SW480 (cell line): ENCODE results near the gene PTGES2.
"Not testable (repeated sequence)": the region's sequence is repeated elsewhere in the genome, so short reads cannot be mapped to it uniquely, and the experiment has no call there.

Experiments
- DNase-seq: peaks from one replicate; pipeline ENCODE4 v3.0.0-alpha.2; 2016; ENCODE audit warnings: low spot score

The PTGES2 gene

GRCh38 chr9:128087262-128087661 lies 40.3 kb downstream of the PTGES2 start:
- DNase-seq: no peak

- no peak for DNase-seq
Measured at GRCh38 chr9:128085943-128086342, 41.6 kb downstream of the PTGES2 start.

DNA sequence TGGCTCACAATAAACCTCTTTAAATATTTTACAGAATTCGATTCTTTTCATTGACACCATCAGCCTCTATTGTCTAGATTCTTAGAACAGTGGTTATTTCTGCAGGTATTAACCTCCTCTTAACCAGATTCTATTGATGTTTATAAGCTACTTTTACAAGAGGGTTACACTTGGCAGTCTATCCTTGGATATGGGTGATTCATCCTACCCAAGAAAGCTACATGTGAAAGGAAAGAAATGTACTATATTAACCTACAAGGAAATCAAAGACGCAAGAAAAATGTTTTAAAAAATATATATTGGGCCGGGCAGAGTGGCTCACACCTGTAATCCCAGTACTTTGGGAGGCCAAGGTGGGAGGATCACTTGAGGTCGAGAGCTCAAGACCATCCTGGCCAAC lies 42.8 kb downstream of the PTGES2 start:
- no peak for DNase-seq

- DNase-seq: peak; percentile 86
Measured at GRCh38 chr9:128082151-128082550, 45.4 kb downstream of the PTGES2 start.

- no peak for DNase-seq
Measured at GRCh38 chr9:128081056-128081455, 46.5 kb downstream of the PTGES2 start.

DNA sequence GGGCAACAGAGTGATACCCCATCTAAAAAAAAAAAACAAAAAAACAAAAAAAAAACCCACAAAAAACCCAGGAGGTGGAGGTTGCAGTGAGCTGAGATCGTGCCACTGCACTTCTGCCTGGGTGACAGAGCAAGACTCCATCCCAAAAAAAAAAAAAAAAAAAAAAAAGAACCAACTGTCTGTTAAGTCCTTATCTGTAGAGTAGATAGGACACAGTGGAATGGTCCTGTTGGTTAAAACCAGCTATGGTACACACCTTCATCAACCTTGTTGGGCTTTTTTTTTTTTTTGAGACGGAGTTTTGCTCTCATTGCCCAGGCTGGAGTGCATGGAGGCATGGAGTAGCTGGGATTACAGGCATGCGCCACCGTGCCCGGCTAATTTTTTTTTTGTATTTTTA lies 47.3 kb downstream of the PTGES2 start:
- DNase-seq: no peak

GRCh38 chr9:128078504-128079434 lies 48.8 kb downstream of the PTGES2 start:
- peak; percentile 42 for DNase-seq

- no peak for DNase-seq
Measured at GRCh38 chr9:128077847-128078503, 49.6 kb downstream of the PTGES2 start.

DNA sequence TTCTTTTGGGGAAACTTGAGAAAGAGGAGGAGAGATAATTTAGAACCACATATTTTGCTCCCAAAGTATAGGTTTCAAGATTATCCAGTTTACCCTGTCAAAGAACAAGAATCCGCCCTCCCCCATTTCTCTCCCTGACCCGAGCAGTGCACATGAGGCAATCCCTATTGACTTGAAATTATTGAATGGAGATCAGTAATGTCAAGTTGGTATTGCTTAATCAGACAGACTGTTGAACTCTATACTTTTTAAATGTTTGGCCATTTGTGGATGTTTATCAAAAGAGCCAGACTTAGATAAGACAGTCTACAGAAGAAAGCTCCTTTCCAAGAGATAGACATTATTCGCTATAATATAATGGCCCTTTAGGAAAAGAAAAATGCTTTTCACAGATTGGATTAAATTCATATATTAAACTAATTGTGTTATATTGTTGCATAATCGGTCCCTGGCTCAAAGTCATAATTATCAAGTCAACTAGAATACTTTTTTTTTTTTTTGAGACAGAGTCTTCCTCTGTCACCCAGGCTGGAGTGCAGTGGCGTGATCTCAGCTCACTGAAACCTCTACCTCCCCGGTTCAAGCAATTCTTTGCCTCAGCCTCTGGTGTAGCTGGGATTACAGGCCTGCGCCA lies 54.2 kb downstream of the PTGES2 start:
- no peak for DNase-seq

DNA sequence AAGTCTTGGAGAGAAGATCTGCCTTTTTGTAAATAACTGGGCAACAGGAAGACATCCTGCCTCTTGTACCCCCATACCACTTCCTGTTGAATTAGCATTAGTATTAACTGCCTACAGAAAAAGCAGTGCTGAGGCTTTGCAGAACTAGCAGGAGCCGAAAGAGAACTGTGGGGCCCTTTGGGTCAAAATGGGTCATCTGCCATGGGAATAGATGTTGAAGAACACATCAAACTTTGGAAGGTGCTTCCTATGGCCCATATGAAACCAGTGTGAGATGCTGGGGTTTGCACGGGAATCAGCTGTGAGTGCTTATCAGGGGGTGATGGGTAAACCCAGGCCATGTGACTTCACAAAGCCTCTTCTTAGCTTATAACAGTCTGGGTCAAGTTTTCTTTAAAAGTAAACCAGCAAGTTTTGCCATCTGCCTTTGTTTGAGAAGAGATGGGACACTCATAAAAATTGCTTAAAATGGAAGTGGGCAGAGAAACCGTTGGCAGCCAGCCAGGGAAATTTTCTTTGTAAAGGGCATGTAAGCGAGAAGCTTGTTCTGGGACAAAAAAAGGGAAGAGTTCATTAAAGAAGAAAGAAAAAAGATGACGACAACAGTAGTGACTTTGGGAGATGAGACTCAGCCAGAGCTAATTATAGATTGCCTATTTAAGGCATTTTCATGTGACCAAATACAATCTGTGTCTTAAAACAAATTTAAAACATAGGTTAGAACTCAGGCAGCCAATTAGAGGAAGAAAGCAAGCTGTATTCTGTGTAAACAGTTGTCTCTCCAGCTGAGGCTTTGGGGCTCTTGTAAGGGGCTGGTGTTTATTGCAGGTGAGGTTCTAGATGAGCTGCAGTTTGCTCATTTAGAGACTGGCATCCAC lies 55.1 kb downstream of the PTGES2 start:
- no peak for DNase-seq

- not testable (repeated sequence) for DNase-seq
Measured at GRCh38 chr9:128071475-128071874, 56.1 kb downstream of the PTGES2 start.

DNA sequence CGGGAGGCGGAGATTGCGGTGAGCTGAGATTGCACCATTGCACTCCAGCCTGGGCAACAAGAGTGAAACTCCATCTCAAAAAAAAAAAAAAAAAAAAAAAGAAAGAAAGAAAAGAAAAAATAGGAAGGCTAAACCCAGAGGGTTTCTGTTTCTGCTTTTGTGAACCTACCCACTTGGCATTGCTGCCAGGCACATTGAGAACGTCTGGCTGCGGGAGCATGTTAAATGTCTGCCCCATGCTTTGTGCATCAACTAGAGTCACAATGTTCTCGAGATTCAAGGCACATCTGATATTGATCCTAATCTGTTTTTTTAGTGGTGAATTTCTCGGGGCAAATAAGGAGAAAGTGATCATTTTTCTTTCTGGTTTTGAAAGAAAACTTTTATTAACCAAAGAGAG lies 56.7 kb downstream of the PTGES2 start:
- no peak for DNase-seq
